Globus pallidus (tissue), 1 donor: ENCODE measurements around the gene TAS1R1.

ENCODE experiments used
- DNase-seq: peaks from one replicate; pipeline ENCODE4 v3.0.0-alpha.2; 2015; ENCODE audit warnings: low spot score

Gene TAS1R1

DNA sequence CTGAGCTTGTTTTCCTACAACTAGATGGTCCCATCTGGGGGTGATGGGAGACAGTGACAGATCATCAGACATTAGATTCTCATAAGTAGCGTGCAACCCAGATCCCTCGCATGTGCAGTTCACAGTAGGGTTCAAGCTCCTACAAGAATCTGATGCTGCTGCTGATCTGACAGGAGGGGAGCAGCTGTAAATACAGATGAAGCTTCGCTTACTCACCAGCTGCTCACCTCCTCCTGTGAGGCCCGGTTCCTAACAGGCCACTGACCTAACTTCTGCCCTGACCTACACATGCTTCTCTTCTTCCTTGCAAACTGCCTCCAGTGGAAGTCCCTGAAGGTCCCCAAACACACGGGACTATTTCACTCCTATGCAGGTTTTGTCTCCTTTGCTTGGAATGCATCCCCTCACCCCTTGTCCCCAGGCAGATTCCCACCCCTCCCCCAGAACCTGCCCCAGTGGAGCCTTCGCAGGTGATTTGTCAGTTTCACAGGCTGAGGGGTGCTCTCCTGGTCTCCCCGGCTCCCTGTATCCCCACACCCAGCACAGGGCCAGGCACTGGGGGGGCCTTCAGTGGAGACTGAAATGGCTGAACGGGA, 19.0 kb downstream of the TAS1R1 start:
- DNase-seq = no peak

DNA sequence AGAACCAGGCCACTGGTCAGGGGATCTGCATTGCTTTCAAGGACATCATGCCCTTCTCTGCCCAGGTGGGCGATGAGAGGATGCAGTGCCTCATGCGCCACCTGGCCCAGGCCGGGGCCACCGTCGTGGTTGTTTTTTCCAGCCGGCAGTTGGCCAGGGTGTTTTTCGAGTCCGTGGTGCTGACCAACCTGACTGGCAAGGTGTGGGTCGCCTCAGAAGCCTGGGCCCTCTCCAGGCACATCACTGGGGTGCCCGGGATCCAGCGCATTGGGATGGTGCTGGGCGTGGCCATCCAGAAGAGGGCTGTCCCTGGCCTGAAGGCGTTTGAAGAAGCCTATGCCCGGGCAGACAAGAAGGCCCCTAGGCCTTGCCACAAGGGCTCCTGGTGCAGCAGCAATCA, 19.7 kb downstream of the TAS1R1 start:
- DNase-seq = no peak

DNA sequence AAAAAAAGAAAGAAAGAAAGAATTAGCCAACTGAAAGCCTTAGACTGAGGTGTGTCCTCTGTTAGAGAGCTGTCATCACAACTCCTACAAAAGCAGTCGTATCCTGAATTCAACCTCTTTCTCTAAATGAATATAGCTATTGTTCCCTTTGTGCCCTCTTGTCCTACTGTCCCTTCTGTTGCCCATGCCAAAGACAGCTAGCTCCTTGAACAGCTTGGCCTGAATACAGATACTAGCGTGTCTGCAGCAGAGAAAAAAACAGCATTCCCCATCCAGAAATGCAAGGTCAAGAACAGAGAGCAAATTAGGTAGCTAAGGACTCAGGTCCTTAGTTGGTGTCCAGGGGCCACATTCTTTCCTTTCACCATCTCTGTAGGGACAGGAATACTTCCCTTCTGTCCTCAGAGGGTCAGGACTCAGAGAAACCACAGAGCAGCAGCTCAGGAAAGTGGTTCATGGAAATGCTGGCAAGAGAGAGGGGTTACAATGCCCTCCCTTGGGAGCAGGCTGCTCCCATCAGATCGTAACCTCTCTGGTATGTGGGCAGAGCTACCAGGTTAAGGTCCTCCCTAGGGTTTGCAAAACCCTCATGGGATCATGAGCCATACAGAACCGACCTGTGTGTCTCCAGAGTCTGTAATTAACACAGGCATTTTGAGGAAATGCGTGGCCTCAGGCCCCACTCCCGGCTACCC, 22.9 kb downstream of the TAS1R1 start:
- DNase-seq = no peak

DNA sequence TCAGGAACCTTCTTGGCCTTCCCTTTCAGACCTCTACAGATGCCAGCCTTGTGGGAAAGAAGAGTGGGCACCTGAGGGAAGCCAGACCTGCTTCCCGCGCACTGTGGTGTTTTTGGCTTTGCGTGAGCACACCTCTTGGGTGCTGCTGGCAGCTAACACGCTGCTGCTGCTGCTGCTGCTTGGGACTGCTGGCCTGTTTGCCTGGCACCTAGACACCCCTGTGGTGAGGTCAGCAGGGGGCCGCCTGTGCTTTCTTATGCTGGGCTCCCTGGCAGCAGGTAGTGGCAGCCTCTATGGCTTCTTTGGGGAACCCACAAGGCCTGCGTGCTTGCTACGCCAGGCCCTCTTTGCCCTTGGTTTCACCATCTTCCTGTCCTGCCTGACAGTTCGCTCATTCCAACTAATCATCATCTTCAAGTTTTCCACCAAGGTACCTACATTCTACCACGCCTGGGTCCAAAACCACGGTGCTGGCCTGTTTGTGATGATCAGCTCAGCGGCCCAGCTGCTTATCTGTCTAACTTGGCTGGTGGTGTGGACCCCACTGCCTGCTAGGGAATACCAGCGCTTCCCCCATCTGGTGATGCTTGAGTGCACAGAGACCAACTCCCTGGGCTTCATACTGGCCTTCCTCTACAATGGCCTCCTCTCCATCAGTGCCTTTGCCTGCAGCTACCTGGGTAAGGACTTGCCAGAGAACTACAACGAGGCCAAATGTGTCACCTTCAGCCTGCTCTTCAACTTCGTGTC, 23.7 kb downstream of the TAS1R1 start:
- no peak for DNase-seq

DNA sequence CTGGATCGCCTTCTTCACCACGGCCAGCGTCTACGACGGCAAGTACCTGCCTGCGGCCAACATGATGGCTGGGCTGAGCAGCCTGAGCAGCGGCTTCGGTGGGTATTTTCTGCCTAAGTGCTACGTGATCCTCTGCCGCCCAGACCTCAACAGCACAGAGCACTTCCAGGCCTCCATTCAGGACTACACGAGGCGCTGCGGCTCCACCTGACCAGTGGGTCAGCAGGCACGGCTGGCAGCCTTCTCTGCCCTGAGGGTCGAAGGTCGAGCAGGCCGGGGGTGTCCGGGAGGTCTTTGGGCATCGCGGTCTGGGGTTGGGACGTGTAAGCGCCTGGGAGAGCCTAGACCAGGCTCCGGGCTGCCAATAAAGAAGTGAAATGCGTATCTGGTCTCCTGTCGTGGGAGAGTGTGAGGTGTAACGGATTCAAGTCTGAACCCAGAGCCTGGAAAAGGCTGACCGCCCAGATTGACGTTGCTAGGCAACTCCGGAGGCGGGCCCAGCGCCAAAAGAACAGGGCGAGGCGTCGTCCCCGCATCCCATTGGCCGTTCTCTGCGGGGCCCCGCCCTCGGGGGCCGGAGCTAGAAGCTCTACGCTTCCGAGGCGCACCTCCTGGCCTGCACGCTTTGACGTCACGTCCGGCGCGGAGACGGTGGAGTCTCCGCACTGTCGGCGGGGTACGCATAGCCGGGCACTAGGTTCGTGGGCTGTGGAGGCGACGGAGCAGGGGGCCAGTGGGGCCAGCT, 24.4 kb downstream of the TAS1R1 start, which contains the start of gene ZBTB48:
ZBTB48 (plus strand) TSS at position 621 of the 745 bp plus-strand sequence. CDS start 616 bp downstream, outside the sequence.
- peak; percentile 98 for DNase-seq

DNA sequence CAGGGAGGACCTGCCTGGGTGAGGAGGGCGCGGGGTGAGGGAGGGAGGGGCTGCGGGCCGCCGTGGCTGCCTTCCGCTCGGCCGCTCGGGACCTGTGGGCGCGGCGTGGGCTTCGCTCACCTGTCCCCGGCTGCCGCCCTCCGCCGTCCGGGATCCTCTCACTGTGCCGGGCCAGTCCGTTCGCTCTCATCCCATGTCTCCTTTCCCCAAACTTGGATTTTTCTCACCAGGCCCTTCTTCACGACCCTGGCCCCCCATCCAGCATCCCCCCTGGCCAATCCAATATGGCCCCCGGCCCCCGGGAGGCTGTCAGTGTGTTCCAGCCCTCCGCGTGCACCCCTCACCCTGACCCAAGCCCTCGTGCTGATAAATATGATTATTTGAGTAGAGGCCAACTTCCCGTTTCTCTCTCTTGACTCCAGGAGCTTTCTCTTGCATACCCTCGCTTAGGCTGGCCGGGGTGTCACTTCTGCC, 25.0 kb downstream of the TAS1R1 start:
- no peak for DNase-seq

DNA sequence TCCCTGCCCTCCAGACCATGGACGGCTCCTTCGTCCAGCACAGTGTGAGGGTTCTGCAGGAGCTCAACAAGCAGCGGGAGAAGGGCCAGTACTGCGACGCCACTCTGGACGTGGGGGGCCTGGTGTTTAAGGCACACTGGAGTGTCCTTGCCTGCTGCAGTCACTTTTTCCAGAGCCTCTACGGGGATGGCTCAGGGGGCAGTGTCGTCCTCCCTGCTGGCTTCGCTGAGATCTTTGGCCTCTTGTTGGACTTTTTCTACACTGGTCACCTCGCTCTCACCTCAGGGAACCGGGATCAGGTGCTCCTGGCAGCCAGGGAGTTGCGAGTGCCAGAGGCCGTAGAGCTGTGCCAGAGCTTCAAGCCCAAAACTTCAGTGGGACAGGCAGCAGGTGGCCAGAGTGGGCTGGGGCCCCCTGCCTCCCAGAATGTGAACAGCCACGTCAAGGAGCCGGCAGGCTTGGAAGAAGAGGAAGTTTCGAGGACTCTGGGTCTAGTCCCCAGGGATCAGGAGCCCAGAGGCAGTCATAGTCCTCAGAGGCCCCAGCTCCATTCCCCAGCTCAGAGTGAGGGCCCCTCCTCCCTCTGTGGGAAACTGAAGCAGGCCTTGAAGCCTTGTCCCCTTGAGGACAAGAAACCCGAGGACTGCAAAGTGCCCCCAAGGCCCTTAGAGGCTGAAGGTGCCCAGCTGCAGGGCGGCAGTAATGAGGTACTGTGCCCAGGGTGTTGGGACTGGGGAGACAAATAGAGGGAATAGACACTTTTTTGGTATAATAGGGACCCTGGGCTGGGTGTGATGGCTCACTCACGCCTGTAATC, 25.7 kb downstream of the TAS1R1 start:
- no peak for DNase-seq

DNA sequence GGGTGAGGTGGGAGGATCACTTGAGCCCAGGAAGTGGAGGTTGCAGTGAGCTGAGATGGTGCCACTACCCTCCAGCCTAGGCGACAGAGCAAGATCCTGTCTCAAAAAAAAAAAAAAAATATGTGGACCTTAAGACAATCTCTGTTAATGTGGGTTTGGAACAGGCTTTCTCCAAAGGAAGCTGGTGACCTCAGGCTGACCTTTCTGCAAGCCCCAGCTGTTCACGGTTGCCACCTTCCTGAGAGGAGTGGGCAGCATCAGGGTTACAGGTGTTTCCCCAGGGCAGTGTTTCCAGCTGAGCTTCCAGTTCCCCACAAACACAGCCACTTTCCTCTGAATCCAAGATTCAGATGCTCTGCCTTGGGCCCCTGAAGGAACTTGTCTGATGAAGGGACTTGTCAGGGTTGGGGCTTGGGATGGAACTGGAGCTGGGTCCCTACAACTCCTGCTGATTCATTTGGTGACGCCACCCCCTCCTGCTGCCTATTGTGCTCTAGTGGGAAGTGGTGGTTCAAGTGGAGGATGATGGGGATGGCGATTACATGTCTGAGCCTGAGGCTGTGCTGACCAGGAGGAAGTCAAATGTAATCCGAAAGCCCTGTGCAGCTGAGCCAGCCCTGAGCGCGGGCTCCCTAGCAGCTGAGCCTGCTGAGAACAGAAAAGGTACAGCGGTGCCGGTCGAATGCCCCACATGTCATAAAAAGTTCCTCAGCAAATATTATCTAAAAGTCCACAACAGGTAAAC, 26.6 kb downstream of the TAS1R1 start:
- no peak for DNase-seq

DNA sequence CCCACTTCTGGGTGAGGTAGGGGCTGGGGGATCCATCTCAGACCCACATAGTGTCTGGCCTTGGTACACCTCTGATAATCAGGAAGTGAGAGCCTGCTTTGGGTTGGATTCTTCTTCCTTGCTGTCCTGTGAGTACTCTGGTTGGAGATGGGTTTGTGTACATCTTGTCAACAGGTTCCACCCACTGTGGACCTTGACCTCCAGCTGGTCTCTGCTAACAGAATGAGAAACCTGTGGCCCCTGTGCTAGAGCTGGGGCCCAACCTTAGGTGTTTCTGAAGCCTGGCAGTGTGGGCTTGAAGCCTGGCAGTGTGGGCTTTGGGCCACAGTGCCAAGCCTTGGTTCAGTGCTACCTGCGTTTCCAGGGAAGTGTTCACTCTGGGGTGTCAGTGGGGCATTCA, 27.3 kb downstream of the TAS1R1 start:
- no peak for DNase-seq

DNA sequence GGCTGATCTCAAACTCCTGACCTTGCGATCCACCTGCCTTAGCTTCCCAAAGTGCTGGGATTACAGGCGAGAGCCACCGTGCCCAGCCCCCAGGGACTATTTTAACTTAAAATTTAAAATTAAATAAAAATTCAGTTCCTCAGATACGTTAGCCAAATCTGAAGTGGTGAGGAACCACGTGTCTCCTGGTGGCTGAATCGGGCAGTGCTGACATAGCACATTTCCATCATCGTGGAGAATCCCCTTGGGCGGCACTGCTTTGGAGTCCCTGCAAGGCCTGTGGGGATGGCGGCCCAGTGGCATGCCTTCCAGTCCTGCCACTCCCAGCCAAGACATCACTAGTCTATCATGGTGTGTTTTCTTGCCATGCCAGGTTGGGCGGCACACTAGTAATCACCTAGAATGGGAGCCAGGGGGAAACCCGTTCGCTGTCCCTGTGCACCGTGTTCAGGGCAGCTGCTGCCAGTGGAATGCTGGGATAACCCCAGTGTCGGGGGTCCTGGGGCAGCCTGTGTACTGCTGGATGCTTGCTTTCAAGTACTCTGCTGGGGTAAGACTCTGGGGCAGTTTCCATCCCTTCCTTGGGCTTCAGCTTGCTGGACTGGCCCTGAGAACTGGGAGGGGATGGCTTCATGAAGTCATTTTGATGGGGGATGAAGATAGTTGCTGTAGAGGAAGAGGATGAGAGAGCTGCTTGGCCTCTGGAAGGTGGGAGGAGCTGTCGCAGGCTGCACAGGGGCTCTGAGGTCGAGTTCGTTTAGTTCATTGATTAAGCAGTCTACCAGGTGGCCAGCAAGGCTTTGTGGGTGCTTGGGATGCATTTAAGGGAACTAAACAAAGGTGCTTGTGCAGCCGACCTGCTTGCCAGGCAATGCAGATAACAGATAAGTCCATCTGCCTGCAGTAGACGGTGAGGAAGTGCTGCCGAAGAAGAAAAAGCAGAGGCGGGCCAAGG, 29.3 kb downstream of the TAS1R1 start:
- no peak for DNase-seq

DNA sequence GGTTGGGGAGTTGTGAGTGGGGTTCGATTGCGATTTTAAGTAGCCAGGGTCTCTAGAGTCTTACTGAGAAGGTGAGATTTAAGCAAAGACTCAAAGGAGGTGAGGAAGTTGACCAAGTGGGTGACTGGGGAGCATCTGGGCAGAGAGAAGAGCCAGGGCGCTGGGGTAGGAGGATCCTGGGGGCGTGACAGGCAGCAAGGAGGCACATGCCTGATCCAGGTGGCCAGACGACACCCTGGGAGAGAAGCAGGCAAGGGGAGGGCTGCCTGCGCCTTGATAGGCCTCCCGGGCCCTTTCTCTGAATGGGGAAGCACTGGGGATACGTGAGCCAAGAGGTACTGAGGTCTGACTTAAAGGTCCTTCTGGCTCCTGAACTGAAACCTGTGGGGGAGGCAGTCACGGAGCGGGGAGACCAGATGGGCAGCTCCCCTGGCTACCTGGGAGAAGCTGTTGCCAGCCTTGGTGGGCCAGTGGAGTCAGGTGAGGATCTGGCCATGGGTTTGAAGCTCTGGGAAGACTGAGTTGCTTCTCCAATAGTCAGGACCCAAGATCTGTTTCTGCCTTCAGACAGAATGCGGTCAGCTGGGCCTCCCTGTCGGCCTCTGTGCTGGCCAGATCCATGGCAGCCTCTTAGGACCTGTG, 30.1 kb downstream of the TAS1R1 start:
- no peak for DNase-seq

DNA sequence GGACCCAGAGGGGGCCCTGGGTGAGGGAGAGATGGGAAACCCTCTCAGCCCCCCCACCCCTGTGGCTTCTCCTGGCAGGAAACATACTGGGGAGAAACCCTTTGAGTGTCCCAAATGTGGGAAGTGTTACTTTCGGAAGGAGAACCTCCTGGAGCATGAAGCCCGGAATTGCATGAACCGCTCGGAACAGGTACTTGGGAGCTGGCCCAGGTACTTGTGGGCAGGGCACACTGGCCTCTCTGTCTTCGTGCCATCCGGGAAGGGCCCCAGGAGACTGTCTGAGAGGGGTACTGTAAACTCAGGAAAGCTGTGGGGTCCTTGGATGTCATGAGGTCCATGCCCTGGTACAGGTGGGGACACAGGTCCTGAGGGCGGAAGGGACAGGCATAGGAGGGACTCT, 30.7 kb downstream of the TAS1R1 start:
- no peak for DNase-seq

DNA sequence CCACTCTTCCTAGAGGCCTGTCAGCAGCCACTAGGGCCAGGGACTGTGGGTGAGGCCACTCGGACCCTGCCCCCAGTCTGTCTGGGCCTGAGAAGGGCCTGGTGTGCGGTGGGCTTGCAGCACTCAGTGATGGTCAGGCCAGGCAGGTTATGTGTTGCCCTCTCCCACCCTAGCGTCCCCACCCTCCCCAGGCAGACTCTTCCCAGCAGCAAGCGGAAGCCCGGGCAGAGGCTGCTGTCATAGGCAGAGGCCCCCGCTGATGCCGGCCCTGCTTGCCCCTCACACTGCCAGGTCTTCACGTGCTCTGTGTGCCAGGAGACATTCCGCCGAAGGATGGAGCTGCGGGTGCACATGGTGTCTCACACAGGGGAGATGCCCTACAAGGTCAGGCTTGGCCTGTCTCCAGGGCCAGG, 31.3 kb downstream of the TAS1R1 start:
- no peak for DNase-seq

DNA sequence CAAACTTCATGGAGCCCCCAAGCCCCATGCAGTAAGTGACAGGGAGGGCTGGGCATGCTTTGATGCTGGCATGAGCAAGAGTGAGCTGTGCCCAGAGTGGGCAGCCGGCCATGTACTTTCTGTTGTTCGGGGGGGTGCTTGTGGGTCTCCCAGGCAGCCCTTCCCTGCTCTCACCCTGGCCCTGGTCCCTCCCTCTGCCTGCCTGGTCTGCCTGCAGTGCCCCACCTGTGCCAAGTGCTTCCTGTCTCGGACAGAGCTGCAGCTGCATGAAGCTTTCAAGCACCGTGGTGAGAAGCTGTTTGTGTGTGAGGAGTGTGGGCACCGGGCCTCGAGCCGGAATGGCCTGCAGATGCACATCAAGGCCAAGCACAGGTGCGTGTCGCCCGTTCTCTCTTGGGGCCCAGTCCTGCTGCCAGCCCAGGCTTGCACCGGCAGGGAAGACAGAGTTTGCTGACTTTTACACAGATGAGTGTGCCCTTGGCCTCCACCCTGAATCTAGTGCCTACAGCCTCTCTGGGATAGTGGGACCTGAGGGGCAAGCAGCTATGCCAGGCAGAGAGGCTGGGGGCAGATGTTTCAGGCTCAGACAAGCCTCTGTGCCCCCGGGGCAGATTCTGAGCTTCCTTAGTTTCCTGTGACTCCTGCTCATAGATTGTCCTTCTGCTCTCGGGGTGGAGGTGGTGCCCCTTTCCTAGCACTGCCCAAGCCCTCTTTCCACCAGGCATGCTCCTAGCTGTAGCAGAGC, 32.3 kb downstream of the TAS1R1 start:
- peak; percentile 83 for DNase-seq

DNA sequence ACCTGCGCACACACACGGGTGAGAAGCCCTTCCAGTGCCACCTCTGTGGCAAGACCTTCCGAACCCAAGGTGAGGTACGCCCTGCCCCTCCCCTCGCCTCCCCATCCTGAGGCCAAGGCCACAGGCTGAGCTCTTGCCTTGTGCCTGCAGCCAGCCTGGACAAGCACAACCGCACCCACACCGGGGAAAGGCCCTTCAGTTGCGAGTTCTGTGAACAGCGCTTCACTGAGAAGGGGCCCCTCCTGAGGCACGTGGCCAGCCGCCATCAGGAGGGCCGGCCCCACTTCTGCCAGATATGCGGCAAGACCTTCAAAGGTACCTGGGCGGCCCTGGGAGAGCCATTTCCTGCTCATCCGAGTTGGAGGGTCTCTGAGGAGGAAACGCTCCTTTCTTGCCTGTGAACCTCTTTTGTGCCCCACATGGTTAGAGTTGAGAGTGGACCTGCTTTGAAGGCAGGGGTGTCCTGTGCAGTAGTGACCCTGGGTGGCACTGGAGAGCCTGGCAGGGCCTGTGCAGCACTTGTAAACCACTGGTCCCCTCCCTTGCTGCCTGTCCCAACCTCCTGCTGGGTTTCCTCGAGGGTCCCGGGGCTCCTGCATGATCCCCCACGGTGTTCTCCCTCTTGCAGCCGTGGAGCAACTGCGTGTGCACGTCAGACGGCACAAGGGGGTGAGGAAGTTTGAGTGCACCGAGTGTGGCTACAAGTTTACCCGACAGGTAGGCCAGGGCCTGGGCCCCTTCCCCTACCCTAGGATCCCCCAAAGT, 33.2 kb downstream of the TAS1R1 start:
- no peak for DNase-seq

DNA sequence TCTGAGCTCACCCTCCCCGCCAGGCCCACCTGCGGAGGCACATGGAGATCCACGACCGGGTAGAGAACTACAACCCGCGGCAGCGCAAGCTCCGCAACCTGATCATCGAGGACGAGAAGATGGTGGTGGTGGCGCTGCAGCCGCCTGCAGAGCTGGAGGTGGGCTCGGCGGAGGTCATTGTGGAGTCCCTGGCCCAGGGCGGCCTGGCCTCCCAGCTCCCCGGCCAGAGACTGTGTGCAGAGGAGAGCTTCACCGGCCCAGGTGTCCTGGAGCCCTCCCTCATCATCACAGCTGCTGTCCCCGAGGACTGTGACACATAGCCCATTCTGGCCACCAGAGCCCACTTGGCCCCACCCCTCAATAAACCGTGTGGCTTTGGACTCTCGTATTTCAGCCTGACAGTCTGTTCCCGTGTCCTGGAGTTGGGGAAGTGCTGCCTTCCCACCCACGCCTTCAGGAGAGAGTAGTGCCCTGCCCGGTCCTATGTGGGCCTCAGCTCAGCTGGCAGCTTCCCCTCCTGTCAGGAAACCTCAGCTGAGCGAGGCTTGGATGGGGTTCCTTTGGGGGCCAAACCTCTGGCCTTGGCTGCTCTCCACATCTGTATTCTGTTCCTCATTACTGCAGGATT, 33.9 kb downstream of the TAS1R1 start:
- DNase-seq = no peak

DNA sequence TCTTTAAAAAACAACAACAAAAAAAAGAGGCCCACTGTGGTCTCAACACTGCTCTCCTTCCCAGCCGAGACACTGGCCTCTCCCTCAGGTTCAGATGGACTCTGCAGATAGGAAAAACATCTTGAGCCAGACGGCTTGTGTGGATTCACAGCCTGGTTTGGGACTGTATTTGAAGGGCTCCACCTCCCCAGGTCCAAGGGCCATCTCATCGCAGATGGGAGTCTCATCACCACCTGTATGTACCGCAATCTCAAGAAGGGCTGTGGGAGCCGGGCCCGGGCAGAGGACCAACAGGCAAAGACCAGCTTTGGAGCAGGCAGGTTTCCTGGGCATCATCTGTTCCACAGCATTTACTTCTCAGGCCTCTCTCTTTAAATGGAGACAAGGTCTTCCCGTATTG, 34.9 kb downstream of the TAS1R1 start:
- no peak for DNase-seq
